ENCODE measurements around the gene POU4F1. TPM values are rescaled to one million over a fixed set of nuclear protein-coding genes. Genes with fewer than 3 reads are reported as not detected.

The POU4F1 gene
- total RNA-seq, 2 donors from 2014 or later: not detected

DNA sequence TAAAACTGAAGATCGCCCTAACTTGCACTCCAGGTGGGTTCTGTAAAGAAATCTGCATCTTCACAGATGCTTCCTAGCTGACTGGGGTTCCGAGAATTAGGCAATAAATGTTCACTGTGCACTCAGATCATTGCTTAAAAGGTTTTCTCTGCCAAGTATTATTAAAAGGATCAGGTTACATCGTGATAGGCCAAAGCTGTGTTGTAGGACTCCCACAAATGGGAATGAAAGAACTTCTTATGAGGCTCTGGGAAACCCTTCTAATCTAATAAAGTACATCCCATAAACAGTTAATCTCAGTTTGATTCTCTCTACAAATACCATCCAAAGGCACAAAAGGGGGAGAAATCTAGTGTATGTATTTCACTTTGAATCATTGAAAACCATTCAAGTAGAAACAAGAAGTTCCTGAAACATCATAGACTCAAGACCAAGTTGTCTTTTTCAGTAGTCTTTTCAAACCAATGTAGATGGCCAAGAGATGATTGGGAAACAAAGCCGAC lies 7.1 kb upstream of the POU4F1 start:
- Histone ChIP-seq H3K4me3 (no peak overlapping the region), H3K27ac (no peak overlapping the region), H3K36me3 (replicated peaks in 1 of 2; ENCODE audit: insufficient read depth in 1 of 2, low read depth in 2 of 2) (no peaks in the 10 kb centered on the region), H3K27me3 (peaks cover 4 to 25% of the 10 kb centered on the region in 2 donors), H3K4me1 (peaks cover 30% of the 10 kb centered on the region), H3K9me3 (no peaks in the 10 kb centered on the region)
- WGBS, 2 donors: 41 to 44% methylated on average over 4 of the region's 4 CpGs
- no peak for DNase-seq
- intact Hi-C loops (cut with DNase I): no loop called here
- ATAC-seq: no peak
- TF ChIP-seq, protein P1, sequence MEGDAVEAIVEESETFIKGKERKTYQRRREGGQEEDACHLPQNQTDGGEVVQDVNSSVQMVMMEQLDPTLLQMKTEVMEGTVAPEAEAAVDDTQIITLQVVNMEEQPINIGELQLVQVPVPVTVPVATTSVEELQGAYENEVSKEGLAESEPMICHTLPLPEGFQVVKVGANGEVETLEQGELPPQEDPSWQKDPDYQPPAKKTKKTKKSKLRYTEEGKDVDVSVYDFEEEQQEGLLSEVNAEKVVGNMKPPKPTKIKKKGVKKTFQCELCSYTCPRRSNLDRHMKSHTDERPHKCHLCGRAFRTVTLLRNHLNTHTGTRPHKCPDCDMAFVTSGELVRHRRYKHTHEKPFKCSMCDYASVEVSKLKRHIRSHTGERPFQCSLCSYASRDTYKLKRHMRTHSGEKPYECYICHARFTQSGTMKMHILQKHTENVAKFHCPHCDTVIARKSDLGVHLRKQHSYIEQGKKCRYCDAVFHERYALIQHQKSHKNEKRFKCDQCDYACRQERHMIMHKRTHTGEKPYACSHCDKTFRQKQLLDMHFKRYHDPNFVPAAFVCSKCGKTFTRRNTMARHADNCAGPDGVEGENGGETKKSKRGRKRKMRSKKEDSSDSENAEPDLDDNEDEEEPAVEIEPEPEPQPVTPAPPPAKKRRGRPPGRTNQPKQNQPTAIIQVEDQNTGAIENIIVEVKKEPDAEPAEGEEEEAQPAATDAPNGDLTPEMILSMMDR (IDR thresholded peaks at IDR 0.05): no peak
- no peak for TF ChIP-seq POLR2A (IDR thresholded peaks at IDR 0.05)

DNA sequence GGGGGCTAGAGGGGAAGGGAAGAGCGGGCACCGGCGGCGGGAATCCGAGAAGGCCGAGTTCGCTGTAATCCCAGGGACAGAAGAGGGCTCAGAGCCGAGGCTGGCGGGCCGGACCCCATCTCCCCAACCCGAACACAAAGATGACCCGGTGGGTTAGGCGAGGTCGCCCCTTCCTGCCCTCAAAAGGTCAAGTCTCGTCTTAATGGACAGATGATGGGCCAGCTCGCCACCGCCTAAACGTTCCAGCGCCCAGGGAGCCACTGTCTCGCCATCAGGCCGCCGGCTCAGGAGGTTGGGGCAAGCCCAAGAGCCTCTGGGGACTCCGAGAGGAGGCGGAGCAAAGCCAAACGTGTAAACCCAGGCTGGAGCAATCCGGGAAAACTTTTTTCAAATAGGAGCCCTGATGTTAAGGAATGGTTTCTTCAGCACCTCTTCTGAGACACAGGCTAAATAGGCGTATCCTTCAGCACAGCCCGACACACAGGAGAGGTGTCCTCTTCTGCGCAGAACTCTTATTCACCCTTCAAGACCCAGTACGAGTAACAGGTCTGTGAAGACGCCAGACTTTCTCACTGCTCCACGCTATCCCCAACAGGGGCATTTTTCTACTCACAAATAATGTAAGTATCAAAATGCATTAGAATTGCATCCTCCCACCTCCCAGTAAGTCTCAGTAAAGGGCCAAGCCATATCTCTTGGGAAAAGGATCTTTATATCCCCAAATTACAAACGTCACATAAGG lies 6.3 kb upstream of the POU4F1 start:
- peaks cover 30% of the 10 kb centered on the region for H3K4me1 ChIP-seq
- DNase-seq (peak in 2 of 4 donors; percentile 23 to 36), ATAC-seq (peak; percentile 37)
- intact Hi-C loops (cut with DNase I): no loop called here
- no peaks in the 10 kb centered on the region for H3K36me3 ChIP-seq (replicated peaks in 1 of 2; ENCODE audit: insufficient read depth in 1 of 2, low read depth in 2 of 2)
- 13 to 25% methylated on average over 17 to 32 of the region's 33 CpGs for WGBS, 2 donors
- peaks cover 4 to 33% of the 10 kb centered on the region in 2 donors for H3K27me3 ChIP-seq
- H3K9me3 ChIP-seq: no peaks in the 10 kb centered on the region
- TF ChIP-seq POLR2A (IDR thresholded peaks at IDR 0.05): no peak
- TF ChIP-seq, protein P1 (IDR thresholded peaks at IDR 0.05): no peak
- H3K4me3 ChIP-seq: peak overlapping the region in 1 of 2 donors; percentile 50
- no peak overlapping the region for H3K27ac ChIP-seq

DNA sequence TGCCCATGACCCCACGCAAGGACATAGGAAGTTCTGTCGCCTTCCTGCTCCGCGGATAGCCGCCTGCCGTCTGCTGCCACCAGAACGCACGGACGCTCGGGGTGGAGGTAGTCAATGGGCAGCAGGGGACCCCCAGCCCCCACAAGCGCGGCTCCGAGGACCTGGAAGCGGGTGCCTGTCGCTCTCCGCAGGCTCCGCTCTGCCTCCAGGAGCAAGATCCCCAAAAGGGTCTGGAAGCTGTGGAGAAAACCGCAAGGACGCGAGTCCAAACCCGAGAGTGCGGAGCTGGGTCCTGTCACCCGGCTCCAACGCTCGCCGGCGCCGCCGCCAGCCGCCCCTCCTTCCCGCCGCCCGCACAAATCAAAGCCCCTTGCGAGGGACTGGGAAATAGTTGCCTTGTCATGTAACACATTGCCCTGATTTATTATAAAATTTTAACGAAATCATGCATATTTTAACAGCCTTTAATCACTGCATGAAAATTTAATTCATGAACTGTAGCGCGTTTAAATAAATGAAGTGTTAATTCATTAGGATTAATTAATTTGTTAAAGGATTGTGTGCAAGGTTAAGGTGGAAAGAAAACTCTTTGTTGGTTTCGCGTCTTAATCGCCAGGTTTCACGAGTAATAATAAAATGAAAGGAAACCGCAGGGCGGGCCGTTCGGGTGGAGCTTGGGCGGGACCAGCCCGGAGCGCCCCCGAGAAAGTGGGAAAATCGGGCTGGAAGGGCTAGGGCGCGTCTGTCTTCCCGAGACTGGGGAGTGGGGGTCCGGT lies 5.5 kb upstream of the POU4F1 start:
- peak overlapping the region in 1 of 2 donors; percentile 50 for H3K4me3 ChIP-seq
- H3K27me3 ChIP-seq: peaks cover 4 to 38% of the 10 kb centered on the region in 2 donors
- H3K27ac ChIP-seq: no peak overlapping the region
- no peaks in the 10 kb centered on the region for H3K36me3 ChIP-seq (replicated peaks in 1 of 2; ENCODE audit: insufficient read depth in 1 of 2, low read depth in 2 of 2)
- TF ChIP-seq, protein P1 (IDR thresholded peaks at IDR 0.05): no peak
- TF ChIP-seq POLR2A (IDR thresholded peaks at IDR 0.05): no peak
- peaks cover 30% of the 10 kb centered on the region for H3K4me1 ChIP-seq
- intact Hi-C loops (cut with DNase I): no loop called here
- DNase-seq: peak in 1 of 4 donors; percentile 11
- ATAC-seq: no peak
- 1 to 3% methylated on average over 36 to 51 of the region's 54 CpGs for WGBS, 2 donors
- H3K9me3 ChIP-seq: no peaks in the 10 kb centered on the region

DNA sequence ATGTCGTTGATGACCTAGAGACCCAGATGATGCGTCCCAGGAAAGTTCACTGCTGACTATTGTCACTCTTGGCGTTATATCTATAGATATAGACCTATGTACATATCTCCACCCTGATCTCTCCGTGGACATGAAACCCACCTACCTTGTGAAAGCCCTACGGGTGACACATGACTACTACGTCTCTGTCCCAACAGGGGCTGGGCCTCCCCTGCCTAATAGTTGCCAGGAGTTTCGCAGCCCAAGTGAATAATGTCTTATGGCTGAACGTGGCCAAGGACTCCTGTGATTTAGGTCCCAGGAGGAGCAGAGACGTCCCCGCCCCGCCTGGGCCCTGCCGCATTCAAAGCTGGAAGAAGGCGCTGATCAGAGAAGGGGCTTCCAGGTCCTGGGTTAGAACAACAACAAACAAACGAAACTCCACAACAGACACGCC lies 4.9 kb upstream of the POU4F1 start:
- H3K4me1 ChIP-seq: peaks cover 35% of the 10 kb centered on the region
- no peak for DNase-seq
- WGBS, 2 donors: 11 to 16% methylated on average over 14 to 15 of the region's 15 CpGs
- no peaks in the 10 kb centered on the region for H3K36me3 ChIP-seq (replicated peaks in 1 of 2; ENCODE audit: insufficient read depth in 1 of 2, low read depth in 2 of 2)
- H3K4me3 ChIP-seq: no peak overlapping the region
- peaks cover 4 to 44% of the 10 kb centered on the region in 2 donors for H3K27me3 ChIP-seq
- no peak for TF ChIP-seq POLR2A (IDR thresholded peaks at IDR 0.05)
- TF ChIP-seq, protein P1 (IDR thresholded peaks at IDR 0.05): no peak
- intact Hi-C loops (cut with DNase I): no loop called here
- H3K27ac ChIP-seq: no peak overlapping the region
- no peak for ATAC-seq
- no peaks in the 10 kb centered on the region for H3K9me3 ChIP-seq

Data from body of pancreas (tissue), 4 donors.